GM18951 (cell line): ENCODE data around the gene IMPDH1.

Experiments used
- POLR2A ChIP-seq: IDR thresholded peaks from 4 replicates; pipeline ENCODE4 v1.6.1; 2011; ENCODE audit warnings: mild to moderate bottlenecking; ENCODE audit not compliant: insufficient read length, insufficient read depth; ENCODE audit errors: extremely low read depth
- in situ Hi-C: fragments of 300-500 bp; cut with MboI; formaldehyde crosslinking; loops from one replicate; pipeline ENCODE4 v1.12.0; 2022; ENCODE audit warnings: low sequenced_read_pairs, mixed read lengths, inconsistent platforms; ENCODE audit not compliant: unreplicated experiment

The IMPDH1 gene

GRCh38 chr7:128350708-128351295 is 59.0 kb downstream of the IMPDH1 start:
- in situ Hi-C loops: no loop called here
- TF ChIP-seq POLR2A: no peak

GRCh38 chr7:128349466-128349825 is 60.3 kb downstream of the IMPDH1 start:
- in situ Hi-C loops: no loop called here
- no peak for TF ChIP-seq POLR2A

- in situ Hi-C loops: no loop called here
- no peak for TF ChIP-seq POLR2A
Observed at GRCh38 chr7:128347647-128348097, 62.1 kb downstream of the IMPDH1 start.

- in situ Hi-C loops: no loop called here
- TF ChIP-seq POLR2A: no peak
Observed at GRCh38 chr7:128344431-128344774, 65.4 kb downstream of the IMPDH1 start.

GRCh38 chr7:128343554-128344430 is 66.0 kb downstream of the IMPDH1 start, which contains the start of gene RBM28:
TSS of gene RBM28 (minus strand) at chr7:128343908. CDS start at chr7:128343793, 115 bp downstream.
- TF ChIP-seq POLR2A: peak; percentile 91
- in situ Hi-C loops: no loop called here
